D341Med (cell line): ENCODE measurements around the gene ZNF692.
"Not testable (repeated sequence)": the region's sequence is repeated elsewhere in the genome, so short reads cannot be mapped to it uniquely, and the experiment has no call there.

ENCODE experiments used
- DNase-seq: peaks from one replicate; pipeline ENCODE4 v3.0.0; 2012; ENCODE audit warnings: low spot score

ZNF692 gene

DNA sequence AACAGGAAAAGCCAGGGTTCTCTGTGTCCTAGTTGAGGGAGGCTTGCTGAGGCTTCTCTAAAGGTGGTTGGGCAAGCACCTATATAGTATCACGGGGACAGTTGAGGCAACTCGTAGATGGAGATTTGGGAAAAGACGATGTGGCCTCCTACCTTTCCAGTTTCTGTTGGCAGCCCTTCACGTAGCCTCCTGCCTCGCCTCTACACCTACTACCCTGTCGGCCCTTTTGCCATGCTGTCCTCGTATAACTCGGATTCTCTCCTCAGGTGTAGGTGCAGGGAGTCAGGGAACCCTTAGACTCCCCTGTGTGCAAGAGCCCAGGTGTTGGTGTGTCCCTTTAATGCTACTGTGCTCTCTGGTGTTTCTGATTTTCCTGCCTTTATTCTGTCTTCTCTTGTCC is 10.3 kb downstream of the ZNF692 start:
- no peak for DNase-seq

- DNase-seq = no peak
Measured at GRCh38 chr1:248847956-248848561, 10.8 kb downstream of the ZNF692 start.

DNA sequence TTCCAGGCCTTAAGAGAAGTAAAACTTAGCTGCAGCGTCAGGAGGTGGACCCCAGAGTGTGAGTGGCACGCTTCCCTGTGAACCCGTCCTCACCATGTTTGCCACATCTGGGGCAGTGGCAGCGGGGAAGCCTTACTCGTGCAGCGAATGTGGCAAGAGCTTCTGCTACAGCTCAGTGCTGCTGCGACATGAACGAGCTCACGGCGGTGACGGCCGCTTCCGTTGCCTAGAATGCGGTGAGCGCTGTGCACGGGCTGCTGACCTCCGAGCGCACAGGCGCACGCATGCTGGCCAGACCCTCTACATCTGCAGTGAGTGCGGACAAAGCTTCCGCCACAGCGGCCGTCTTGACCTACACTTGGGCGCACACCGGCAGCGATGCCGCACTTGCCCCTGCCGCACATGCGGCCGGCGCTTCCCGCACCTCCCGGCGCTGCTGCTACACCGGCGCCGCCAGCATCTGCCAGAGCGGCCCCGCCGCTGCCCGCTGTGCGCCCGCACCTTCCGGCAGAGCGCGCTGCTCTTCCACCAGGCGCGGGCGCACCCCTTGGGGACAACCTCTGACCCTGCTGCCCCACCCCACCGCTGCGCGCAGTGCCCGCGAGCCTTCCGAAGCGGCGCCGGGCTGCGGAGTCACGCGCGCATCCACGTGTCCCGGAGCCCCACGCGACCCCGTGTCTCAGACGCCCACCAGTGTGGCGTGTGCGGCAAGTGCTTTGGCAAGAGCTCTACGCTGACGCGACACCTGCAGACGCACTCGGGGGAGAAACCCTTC is 11.5 kb downstream of the ZNF692 start:
- DNase-seq = peak; percentile 39

GRCh38 chr1:248844526-248844925 is 14.4 kb downstream of the ZNF692 start:
- DNase-seq = no peak

GRCh38 chr1:248843687-248844086 is 15.2 kb downstream of the ZNF692 start:
- DNase-seq = no peak

- peak; percentile 45 for DNase-seq
Measured at GRCh38 chr1:248842781-248843331, 16.0 kb downstream of the ZNF692 start.

- DNase-seq = peak; percentile 40
Measured at GRCh38 chr1:248841702-248842395, 17.0 kb downstream of the ZNF692 start.

- DNase-seq = no peak
Measured at GRCh38 chr1:248840946-248841345, 17.9 kb downstream of the ZNF692 start.

DNA sequence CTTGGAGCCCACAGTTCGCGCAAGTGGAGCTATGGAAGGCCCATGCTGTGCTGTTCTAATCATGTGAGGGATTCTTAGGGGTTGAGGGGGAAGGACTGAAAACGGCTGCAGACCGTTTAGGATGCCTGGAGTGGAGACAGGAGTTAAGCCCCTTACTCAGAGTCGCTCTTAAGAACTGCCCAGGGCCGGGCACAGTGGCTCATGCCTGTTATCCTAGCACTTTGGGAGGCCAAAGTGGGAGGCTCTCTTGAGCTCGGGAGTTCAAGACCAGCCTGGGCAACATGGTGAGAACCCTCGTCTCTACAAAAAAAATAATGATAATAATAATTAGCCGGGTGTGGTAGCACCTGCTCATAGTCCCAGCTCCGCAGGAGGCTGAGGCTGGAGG is 19.7 kb downstream of the ZNF692 start:
- DNase-seq = no peak

GRCh38 chr1:248838357-248839167 is 20.3 kb downstream of the ZNF692 start:
- DNase-seq = peak; percentile 92

DNA sequence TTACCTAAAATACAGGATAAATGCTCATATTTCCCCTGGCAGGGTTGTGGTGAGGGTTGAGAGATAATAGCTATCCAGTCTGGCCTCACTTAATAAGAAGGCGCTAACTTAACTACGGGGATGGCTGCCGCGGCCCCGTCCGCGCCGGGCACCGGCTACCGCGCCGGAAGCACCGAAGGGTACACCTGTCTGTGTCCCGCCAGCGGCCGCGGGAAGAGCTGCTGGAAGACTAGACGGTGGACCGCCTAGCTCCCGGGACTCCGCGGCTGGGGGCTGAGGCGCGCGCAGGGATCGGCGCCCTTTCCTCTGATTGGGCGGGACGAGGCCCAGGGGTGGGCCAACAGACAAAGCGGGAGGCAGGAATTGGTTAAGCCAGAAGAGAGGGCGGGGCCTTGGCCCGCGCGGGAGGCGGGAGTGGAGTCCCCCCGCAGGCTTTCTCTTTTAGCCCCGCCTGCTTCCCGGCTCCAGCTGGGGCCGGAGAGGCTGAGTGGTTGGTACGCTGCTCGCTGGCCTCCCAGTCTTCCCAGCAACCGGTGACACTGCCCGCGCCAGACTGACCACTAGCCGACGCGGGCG is 21.0 kb downstream of the ZNF692 start, which contains the start of gene ZNF672:
Gene ZNF672 (plus strand): TSS at position 444 of the 576 bp plus-strand sequence. CDS start 9,051 bp downstream, outside the sequence.
- peak; percentile 99 for DNase-seq

- no peak for DNase-seq
Measured at GRCh38 chr1:248837045-248837780, 21.7 kb downstream of the ZNF692 start.

GRCh38 chr1:248834343-248834940 is 24.4 kb downstream of the ZNF692 start:
- no peak for DNase-seq

- DNase-seq = no peak
Measured at GRCh38 chr1:248831842-248832241, 27.0 kb downstream of the ZNF692 start.

- not testable (repeated sequence) for DNase-seq
Measured at GRCh38 chr1:248830718-248831017, 28.2 kb downstream of the ZNF692 start.

GRCh38 chr1:248828845-248829244 is 30.0 kb downstream of the ZNF692 start:
- DNase-seq = no peak

- peak; percentile 96 for DNase-seq
Measured at GRCh38 chr1:248825909-248826760, 32.8 kb downstream of the ZNF692 start, which contains the start of gene SH3BP5L. Gene SH3BP5L, minus strand, starts transcription at chr1:248825915. Its CDS starts 980 bp downstream, at chr1:248824935.

DNA sequence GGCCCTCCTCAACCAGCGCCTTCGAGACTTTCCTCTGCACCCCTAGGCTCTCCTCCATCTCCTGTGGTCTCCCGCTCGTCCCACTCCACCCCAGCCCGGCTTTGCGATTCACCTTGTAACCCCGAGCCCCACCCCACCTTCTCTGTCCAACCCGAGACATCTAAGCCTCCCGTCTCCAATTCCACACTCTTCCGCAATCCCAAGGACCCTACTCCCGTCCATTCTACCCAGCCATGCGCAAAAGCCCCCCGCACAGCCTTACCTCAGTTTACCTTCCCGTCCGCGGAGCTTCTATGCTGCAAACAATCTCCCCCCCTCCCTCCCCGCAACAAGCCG is 33.3 kb downstream of the ZNF692 start:
- no peak for DNase-seq

- DNase-seq = no peak
Measured at GRCh38 chr1:248825136-248825535, 33.7 kb downstream of the ZNF692 start.

- DNase-seq = no peak
Measured at GRCh38 chr1:248824701-248825100, 34.2 kb downstream of the ZNF692 start.
